ENCODE data around the gene TET2.

Gene TET2

DNA sequence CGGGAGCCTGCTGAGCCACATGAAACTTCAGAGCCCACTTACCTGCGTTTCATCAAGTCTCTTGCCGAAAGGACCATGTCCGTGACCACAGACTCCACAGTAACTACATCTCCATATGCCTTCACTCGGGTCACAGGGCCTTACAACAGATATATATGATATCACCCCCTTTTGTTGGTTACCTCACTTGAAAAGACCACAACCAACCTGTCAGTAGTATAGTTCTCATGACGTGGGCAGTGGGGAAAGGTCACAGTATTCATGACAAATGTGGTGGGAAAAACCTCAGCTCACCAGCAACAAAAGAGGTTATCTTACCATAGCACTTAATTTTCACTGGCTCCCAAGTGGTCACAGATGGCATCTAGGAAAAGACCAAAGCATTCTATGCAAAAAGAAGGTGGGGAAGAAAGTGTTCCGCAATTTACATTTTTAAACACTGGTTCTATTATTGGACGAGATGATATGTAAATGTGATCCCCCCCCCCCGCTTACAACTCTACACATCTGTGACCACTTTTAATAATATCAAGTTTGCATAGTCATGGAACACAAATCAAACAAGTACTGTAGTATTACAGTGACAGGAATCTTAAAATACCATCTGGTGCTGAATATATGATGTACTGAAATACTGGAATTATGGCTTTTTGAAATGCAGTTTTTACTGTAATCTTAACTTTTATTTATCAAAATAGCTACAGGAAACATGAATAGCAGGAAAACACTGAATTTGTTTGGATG, 129.9 kb downstream of the TET2 start:
- TF ChIP-seq, protein P1, sequence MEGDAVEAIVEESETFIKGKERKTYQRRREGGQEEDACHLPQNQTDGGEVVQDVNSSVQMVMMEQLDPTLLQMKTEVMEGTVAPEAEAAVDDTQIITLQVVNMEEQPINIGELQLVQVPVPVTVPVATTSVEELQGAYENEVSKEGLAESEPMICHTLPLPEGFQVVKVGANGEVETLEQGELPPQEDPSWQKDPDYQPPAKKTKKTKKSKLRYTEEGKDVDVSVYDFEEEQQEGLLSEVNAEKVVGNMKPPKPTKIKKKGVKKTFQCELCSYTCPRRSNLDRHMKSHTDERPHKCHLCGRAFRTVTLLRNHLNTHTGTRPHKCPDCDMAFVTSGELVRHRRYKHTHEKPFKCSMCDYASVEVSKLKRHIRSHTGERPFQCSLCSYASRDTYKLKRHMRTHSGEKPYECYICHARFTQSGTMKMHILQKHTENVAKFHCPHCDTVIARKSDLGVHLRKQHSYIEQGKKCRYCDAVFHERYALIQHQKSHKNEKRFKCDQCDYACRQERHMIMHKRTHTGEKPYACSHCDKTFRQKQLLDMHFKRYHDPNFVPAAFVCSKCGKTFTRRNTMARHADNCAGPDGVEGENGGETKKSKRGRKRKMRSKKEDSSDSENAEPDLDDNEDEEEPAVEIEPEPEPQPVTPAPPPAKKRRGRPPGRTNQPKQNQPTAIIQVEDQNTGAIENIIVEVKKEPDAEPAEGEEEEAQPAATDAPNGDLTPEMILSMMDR (IDR thresholded peaks at IDR 0.05; ENCODE audit: low read depth, low read length) = no peak
- DNase-seq = no peak

DNA sequence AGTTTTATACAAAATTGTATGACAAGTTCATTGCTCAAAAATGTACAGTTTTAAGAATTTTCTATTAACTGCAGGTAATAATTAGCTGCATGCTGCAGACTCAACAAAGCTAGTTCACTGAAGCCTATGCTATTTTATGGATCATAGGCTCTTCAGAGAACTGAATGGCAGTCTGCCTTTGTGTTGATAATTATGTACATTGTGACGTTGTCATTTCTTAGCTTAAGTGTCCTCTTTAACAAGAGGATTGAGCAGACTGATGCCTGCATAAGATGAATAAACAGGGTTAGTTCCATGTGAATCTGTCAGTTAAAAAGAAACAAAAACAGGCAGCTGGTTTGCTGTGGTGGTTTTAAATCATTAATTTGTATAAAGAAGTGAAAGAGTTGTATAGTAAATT, 131.0 kb downstream of the TET2 start:
- no peak overlapping the region for H3K4me3 ChIP-seq (ENCODE audit: low read depth, low read length)
- TF ChIP-seq, protein P1 (IDR thresholded peaks at IDR 0.05; ENCODE audit: low read depth, low read length) = no peak
- DNase-seq = no peak
- H3K27ac ChIP-seq = no peak overlapping the region
- peaks cover 28% of the 10 kb centered on the region for H3K36me3 ChIP-seq
- H3K9me3 ChIP-seq (ENCODE audit: severe bottlenecking) = no peaks in the 10 kb centered on the region
- H3K27me3 ChIP-seq (ENCODE audit: insufficient read depth, low read depth, severe bottlenecking) = no peaks in the 10 kb centered on the region

More for the DNA sequence above, 129.9 kb downstream of the TET2 start:
- Histone ChIP-seq H3K27ac (no peak overlapping the region), H3K4me3 (ENCODE audit: low read depth, low read length) (no peak overlapping the region), H3K9me3 (ENCODE audit: severe bottlenecking) (no peaks in the 10 kb centered on the region), H3K36me3 (peaks cover 40% of the 10 kb centered on the region), H3K27me3 (ENCODE audit: insufficient read depth, low read depth, severe bottlenecking) (no peaks in the 10 kb centered on the region)

DNA sequence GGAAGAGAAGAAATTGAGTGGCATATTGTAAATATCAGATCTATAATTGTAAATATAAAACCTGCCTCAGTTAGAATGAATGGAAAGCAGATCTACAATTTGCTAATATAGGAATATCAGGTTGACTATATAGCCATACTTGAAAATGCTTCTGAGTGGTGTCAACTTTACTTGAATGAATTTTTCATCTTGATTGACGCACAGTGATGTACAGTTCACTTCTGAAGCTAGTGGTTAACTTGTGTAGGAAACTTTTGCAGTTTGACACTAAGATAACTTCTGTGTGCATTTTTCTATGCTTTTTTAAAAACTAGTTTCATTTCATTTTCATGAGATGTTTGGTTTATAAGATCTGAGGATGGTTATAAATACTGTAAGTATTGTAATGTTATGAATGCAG, 132.6 kb downstream of the TET2 start:
- Histone ChIP-seq H3K36me3 (peaks cover 16% of the 10 kb centered on the region), H3K27ac (no peak overlapping the region), H3K27me3 (ENCODE audit: insufficient read depth, low read depth, severe bottlenecking) (no peaks in the 10 kb centered on the region), H3K4me3 (ENCODE audit: low read depth, low read length) (no peak overlapping the region), H3K9me3 (ENCODE audit: severe bottlenecking) (no peaks in the 10 kb centered on the region)
- DNase-seq = no peak
- TF ChIP-seq, protein P1 (IDR thresholded peaks at IDR 0.05; ENCODE audit: low read depth, low read length) = no peak

DNA sequence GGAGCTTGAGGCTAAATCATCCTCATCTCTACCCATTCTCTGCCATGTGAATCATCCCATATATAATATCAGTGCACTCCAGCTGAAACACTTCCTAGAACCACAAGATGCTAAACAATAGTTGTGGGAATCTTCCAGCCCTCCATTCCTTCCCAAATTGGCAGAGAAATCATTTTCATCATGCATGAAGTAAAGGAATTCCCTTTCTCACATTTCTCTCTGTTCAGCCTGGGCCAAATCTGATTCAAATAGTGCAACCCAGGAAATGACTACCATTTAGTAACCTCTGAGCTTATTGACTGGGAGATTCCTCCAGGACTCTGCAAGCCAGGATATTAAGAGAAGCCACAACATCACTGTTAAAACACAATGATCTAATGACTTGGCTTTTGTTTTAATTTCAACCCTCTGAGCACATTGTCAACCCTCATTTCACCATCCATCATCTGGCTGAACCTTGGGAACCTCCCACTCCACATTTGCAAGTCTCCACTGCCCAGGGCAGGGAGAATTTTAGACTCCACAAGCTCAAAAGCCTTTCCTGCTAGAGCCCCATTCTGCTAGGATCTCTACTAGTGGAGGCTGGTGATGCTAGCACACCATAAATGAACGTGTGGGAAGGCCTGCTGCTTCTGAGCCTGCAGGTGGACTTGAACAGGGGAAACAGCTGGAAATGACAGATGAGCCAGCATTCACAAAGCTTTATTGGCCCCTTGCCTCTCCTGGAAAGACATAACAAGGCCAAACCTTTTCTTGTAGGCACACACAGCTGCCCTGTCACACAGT, 133.9 kb downstream of the TET2 start:
- Histone ChIP-seq H3K9me3 (ENCODE audit: severe bottlenecking) (no peaks in the 10 kb centered on the region), H3K27ac (no peak overlapping the region), H3K27me3 (ENCODE audit: insufficient read depth, low read depth, severe bottlenecking) (no peaks in the 10 kb centered on the region), H3K4me3 (ENCODE audit: low read depth, low read length) (no peak overlapping the region), H3K36me3 (peaks cover 8% of the 10 kb centered on the region)
- TF ChIP-seq, protein P1 (IDR thresholded peaks at IDR 0.05; ENCODE audit: low read depth, low read length) = no peak
- no peak for DNase-seq

DNA sequence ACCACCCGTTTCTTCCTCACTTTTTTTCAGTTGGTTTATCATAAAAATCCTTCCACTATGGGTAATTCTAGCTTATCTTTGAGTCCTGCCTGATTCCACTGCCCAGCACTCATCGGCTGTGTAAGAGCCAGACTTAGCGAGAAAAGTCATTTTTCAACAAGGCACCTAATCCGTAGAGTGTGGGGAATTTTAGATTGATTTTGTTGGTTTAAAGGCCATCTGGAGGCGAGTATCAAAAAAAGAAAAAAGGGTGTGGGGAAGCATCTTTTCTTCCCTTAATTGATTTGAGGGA, 134.4 kb downstream of the TET2 start:
- DNase-seq = no peak

More for the DNA sequence above, 134.4 kb downstream of the TET2 start:
- Histone ChIP-seq H3K27ac (no peak overlapping the region), H3K27me3 (ENCODE audit: insufficient read depth, low read depth, severe bottlenecking) (no peaks in the 10 kb centered on the region), H3K4me3 (ENCODE audit: low read depth, low read length) (no peak overlapping the region), H3K9me3 (ENCODE audit: severe bottlenecking) (no peaks in the 10 kb centered on the region), H3K36me3 (peaks cover 3% of the 10 kb centered on the region)
- TF ChIP-seq, protein P1 (IDR thresholded peaks at IDR 0.05; ENCODE audit: low read depth, low read length) = no peak
